ENCODE results near the gene CHRNB2.
"Not testable (repeated sequence)": the region's sequence is repeated elsewhere in the genome, so short reads cannot be mapped to it uniquely, and the experiment has no call there.

DNA sequence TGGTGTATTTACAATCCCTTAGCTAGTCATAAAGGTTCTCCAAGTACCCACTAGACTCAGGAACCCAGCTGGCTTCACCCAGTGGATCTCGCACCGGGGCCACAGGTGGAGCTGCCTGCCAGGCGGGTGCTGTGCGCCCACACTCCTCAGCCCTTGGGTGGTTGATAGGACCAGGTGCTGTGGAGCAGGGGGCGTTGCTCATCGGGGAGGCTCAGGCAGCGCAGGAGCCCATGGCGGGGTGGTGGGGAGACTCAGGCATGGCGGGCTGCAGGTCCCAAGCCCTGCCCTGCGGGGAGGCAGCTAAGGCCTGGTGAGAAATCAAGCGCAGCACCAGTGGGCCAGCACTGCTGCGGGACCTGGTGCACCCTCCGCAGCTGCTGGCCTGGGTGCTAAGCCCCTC lies 35.6 kb upstream of the CHRNB2 start:
- TF ChIP-seq POLR2A, POLR2AphosphoS5 (IDR thresholded peaks at IDR 0.05; ENCODE audit: low read depth, low read length): not testable (repeated sequence)
